Activated CD4-positive, alpha-beta T cell treated with anti-CD3 and anti-CD28 coated beads, Interleukin-2, amount 50 U/mL, for 48 hours (primary cell): ENCODE data around the gene PANK2.
A peak's percentile ranks its signal among the peaks of the same experiment; 100 is the strongest.
"Not testable (repeated sequence)": the region's sequence is repeated elsewhere in the genome, so short reads cannot be mapped to it uniquely, and the experiment has no call there.

Experiments
- DNase-seq, 2 experiments: peaks; one replicate each; pipeline ENCODE4 v3.0.0-alpha.2; 2020

Gene PANK2

GRCh38 chr20:3888622-3889488 lies at the start of gene PANK2:
Gene PANK2 (plus strand): TSS chr20:3889387.
- peak; percentile 97 to 98 for DNase-seq

- not testable (repeated sequence) for DNase-seq
Observed at GRCh38 chr20:3840201-3840600, 49.0 kb upstream of the PANK2 start.

GRCh38 chr20:3842348-3842930 lies 46.7 kb upstream of the PANK2 start:
- DNase-seq: no peak

- DNase-seq: no peak
Observed at GRCh38 chr20:3843490-3843889, 45.7 kb upstream of the PANK2 start.

GRCh38 chr20:3843990-3844619 lies 45.1 kb upstream of the PANK2 start:
- DNase-seq: not testable (repeated sequence)

GRCh38 chr20:3846378-3846739 lies 42.8 kb upstream of the PANK2 start:
- no peak for DNase-seq

- DNase-seq: peak; percentile 89 to 90
Observed at GRCh38 chr20:3846740-3847428, 42.3 kb upstream of the PANK2 start, which contains the start of gene MAVS. Gene MAVS (plus strand): TSS chr20:3846834. CDS start chr20:3854625, 7,791 bp downstream.

GRCh38 chr20:3847429-3847940 lies 41.7 kb upstream of the PANK2 start:
- peak in 1 of 2 experiments; percentile 11 for DNase-seq

DNA sequence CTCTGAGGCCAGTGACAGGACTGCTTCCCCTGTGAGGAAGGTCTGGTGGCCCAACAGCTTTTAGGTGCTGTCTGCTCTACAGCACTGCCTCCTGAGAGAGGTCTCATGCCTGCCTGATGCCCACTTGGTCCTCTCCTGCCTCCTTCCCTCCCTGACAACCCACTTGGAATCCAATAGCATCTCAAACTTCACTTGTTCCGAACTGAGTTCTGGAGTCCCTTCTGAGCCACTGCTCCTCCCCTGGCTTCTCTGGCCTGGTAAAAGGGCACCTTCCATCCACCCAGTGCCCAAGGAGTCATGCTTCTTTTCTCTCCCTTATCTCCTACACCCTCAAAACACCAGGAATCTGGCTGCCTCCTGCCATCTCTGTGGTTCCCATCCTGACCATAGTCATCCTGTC lies 40.6 kb upstream of the PANK2 start:
- no peak for DNase-seq

- no peak for DNase-seq
Observed at GRCh38 chr20:3854462-3854871, 34.7 kb upstream of the PANK2 start.

DNA sequence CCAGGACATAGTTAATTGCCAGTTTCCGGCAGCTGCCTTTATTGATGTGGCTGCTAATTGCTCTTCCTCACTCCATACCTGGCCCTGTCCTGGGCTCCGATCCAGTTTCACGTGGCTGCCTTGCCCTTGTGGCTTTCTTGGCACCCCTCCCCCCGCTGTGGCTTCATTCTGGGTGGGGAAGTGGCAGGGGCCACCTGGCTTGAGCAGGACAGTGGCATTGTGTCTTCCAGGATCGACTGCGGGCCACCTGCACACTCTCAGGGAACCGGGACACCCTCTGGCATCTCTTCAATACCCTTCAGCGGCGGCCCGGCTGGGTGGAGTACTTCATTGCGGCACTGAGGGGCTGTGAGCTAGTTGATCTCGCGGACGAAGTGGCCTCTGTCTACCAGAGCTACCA lies 31.8 kb upstream of the PANK2 start:
- no peak for DNase-seq

DNA sequence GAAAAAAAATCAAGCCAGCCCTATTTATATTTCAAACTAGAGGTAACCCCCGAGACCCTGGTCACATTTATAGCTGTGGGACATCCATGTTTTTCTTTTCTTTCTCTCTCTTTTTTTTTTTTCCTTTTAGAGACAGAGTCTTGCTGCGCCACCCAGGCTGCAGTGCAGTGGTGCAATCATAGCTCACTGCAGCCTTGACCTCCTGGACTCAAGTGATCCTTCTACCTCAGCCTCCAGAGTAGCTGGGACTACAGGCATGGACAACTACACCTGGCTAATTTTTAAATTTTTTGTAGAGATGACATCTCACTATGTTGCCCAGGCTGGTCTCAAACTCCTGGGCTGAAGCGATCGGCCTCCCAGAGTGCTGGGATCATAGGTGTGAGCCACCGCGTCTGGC lies 30.5 kb upstream of the PANK2 start:
- DNase-seq: no peak

GRCh38 chr20:3861191-3861590 lies 28.0 kb upstream of the PANK2 start:
- DNase-seq: no peak

DNA sequence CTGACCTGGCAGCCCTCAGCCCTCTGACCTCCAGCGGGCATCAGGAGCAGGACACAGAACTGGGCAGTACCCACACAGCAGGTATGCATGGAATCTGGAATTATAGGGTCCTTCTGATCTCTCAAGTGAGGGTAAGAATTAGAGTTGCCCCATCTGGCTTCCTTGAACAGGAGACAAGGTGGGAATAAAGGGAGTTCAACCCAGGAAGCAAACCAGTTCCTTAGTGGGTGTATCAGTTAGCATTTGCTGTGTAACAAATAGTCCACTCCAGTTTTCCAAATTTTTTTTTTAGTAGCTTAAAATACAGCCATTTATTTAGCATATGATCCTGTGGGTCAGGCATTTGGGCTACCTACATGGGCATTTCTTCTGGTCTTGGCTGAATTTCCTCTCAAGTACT lies 26.9 kb upstream of the PANK2 start:
- DNase-seq: no peak

DNA sequence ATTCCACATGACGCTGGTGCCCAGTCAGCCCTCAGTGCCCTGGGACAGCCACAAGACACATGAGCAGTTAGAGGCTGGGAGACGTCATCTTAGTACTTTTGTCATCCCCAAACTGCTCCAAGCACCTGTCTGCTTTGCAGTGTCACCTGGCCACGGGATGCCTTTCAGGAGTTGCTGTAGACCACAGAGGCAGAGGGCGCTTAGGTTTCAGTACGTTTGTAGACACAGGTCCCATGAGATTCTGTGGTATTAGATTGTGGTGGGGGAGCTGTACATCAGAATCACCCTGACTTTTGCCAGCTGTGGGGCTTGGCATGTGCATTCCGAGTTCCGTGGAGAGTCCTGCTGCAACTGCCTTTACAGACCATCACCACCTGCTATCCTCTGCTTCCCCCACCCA lies 25.9 kb upstream of the PANK2 start:
- DNase-seq: no peak

DNA sequence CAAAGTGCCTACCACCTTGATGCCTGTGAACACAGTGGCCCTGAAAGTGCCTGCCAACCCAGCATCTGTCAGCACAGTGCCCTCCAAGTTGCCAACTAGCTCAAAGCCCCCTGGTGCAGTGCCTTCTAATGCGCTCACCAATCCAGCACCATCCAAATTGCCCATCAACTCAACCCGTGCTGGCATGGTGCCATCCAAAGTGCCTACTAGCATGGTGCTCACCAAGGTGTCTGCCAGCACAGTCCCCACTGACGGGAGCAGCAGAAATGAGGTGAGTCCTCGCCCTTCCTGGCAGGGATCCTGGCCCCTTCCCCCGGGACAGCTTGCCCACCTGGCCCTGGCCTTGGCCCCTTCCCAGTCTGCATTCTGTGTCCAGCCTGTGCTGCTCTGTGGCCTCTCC lies 24.7 kb upstream of the PANK2 start:
- DNase-seq: no peak

GRCh38 chr20:3865152-3865886 lies 23.9 kb upstream of the PANK2 start:
- DNase-seq: no peak

GRCh38 chr20:3865887-3866407 lies 23.2 kb upstream of the PANK2 start:
- DNase-seq: no peak

DNA sequence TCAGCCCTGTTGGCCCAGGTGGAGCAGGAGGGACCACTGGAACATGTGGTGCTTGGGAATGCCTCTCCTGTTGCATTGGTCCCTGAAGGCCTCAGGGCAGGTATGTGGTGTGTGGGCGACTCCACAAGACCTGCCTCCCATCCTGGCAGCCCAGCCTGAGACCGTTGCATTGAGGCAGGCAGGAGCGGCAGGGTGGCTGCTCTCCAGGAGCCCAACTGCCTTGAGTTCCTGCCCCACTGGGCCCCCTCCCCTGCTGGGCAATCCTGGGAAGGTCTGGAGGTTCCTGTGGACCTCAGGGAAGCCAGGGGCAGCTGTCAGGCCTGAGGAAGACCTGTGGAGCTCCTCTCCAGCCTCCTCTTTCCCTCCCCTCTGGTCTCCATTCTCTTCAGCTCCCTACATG lies 22.7 kb upstream of the PANK2 start:
- no peak for DNase-seq

DNA sequence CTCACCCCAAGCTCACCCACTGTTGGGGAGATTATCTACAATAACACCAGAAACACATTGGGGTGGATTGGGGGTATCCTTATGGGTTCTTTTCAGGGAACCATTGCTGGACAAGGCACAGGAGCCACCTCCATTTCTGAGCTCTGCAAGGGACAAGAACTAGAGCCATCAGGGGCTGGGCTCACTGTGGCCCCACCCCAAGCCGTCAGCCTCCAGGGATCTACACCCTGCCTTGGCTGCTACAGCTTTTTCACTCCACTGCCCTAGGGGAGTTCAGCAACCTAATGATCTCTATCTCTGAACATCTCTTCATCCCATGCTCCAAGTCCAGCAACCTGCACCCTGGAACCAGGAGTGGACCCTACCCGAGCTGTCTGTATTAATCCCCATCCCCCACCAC lies 21.4 kb upstream of the PANK2 start:
- no peak for DNase-seq

DNA sequence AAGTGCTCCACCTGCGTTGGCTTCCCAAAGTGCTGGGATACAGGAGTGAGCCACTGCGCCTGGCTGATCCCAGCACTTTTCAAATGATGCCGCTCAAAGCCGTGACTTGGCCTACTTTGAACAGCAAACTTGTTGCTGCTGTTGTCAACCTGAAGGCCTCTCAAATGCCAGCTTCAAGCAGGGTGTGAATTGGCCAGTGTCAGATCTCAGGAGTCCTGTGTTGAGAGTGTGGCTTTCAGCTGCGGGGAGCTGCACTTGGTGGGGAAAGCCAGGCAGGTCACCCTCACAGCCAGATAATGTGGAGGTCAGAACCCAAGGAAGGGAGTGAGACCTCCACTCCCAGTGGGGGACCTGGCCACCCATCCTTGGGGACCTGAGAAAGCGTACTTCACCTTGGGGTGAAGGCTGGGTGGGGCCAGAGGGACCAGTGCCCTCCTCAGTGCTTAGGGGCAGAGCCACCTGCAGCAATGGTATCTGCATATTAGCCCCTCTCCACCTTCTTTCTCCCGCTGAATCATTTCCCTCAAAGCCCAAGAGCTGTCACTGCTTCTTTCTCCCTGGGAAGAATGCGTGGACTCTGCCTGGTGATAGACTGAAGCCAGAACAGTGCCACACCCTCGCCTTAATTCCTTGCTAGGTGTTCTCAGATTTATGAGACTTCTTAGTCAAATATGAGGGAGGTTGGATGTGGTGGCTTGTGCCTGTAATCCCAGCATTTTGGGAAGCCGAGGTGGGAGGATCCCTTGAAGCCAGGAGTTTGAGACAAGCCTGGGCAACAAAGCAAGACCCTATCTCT lies 19.1 kb upstream of the PANK2 start:
- no peak for DNase-seq
